Stomach (tissue), 4 donors: ENCODE data around the gene SLC41A3.

Source experiments
- CTCF ChIP-seq, 7 experiments: fragments of 450-650 bp in 4 of 7; fragments of 200-600 bp in 3 of 7; sonication (generic) in 3 of 7; IDR thresholded peaks; one replicate each; pipeline ENCODE4 v1.5.1; 2016 to 2019; ENCODE audit warnings: antibody characterized with exemption in 7 of 7, control low read depth in 2 of 7, mild to moderate bottlenecking in 1 of 7
- EP300 ChIP-seq: sonication (generic); formaldehyde crosslinking; IDR thresholded peaks from one replicate; pipeline ENCODE4 v1.6.1; 2017; ENCODE audit warnings: antibody characterized with exemption
- POLR2A ChIP-seq, 4 donors: fragments of 450-650 bp; IDR thresholded peaks; one replicate each; pipeline ENCODE4 v1.6.1; 2016; ENCODE audit warnings: antibody characterized with exemption in 4 of 4, control low read depth in 2 of 4, mild to moderate bottlenecking in 1 of 4, moderate library complexity in 1 of 4
- POLR2AphosphoS5 ChIP-seq, 3 donors: sonication (generic); formaldehyde crosslinking; IDR thresholded peaks; one replicate each; pipeline ENCODE4 v1.6.1; 2016; ENCODE audit warnings: antibody characterized with exemption in 3 of 3

- TF ChIP-seq CTCF (IDR thresholded peaks at IDR 0.05) (no peak), POLR2A (IDR thresholded peaks at IDR 0.05) (no peak), POLR2AphosphoS5 (IDR thresholded peaks at IDR 0.05) (no peak), EP300 (no peak)
Measured at GRCh38 chr3:126053949-126054569, 29.9 kb downstream of the SLC41A3 start.
